Gastrocnemius medialis (tissue), 4 donors: ENCODE results near the gene SPON2. TPM values are rescaled to one million over a fixed set of nuclear protein-coding genes. Genes with fewer than 3 reads are reported as not detected.

ENCODE experiments used
- ATAC-seq, 2 donors: fragments of 150-250 bp; one replicate each; pipeline ENCODE4 v1.9.1; 2016
- DNase-seq, 2 donors: peaks; one replicate each; pipeline ENCODE4 v3.0.0-alpha.2; 2019
- H3K27ac ChIP-seq, 4 donors: fragments of 200-600 bp; sonication (generic); 1 replicate in 1 of 4; 2 replicates in 3 of 4; pipeline ENCODE4 v1.5.1; 2016 to 2018; ENCODE audit warnings: mild to moderate bottlenecking in 2 of 4, moderate library complexity in 1 of 4
- H3K27me3 ChIP-seq, 3 donors: fragments of 200-600 bp; sonication (generic) in 2 of 3; 1 replicate in 1 of 3; 2 replicates in 2 of 3; pipeline versions ENCODE4 v1.5.1 to v1.6.0; 2016 to 2019; ENCODE audit warnings: mild to moderate bottlenecking in 1 of 3, moderate library complexity in 1 of 3
- H3K36me3 ChIP-seq, 2 donors: fragments of 200-600 bp; sonication (generic) in 1 of 2; one replicate each; pipeline ENCODE4 v1.5.1; 2017 to 2018
- H3K4me1 ChIP-seq, 2 donors: fragments of 200-600 bp; sonication (generic) in 1 of 2; one replicate each; pipeline ENCODE4 v1.5.1; 2016 to 2017; ENCODE audit warnings: mild to moderate bottlenecking in 2 of 2
- H3K4me3 ChIP-seq, 4 donors: fragments of 200-600 bp; sonication (generic) in 3 of 4; 1 replicate in 1 of 4; 2 replicates in 3 of 4; pipeline ENCODE4 v1.5.1; 2016 to 2019; ENCODE audit warnings: mild to moderate bottlenecking in 2 of 4
- H3K9me3 ChIP-seq, 3 donors: fragments of 200-600 bp; sonication (generic) in 2 of 3; 1 replicate in 1 of 3; 2 replicates in 2 of 3; pipeline ENCODE4 v1.5.1; 2016 to 2019
- POLR2A ChIP-seq, 2 donors: fragments of 450-650 bp; IDR thresholded peaks; one replicate each; pipeline ENCODE4 v1.6.1; 2017; ENCODE audit warnings: antibody characterized with exemption in 2 of 2, mild to moderate bottlenecking in 2 of 2, moderate library complexity in 2 of 2
- in situ Hi-C, 4 donors: fragments of 200-750 bp; cut with MboI; loops; one replicate each; pipeline versions ENCODE4 v1.15.0 to v1.8.0; 2017; ENCODE audit warnings: low sequenced_read_pairs in 4 of 4
- intact Hi-C: fragments of 100-400 bp; cut with DNase I; formaldehyde crosslinking; loops from one replicate; pipeline ENCODE4 v1.15.1; 2023; ENCODE audit warnings: low total_unique reads
- total RNA-seq, 4 donors: library from RNA; depleted of rRNA; stranded (reverse); fragments of >200 nt; gene quantifications; one replicate each; pipeline versions ENCODE4 v1.1.0 to v1.2.3, GENCODE V29; 2016
- TF ChIP-seq, protein P1 (sequence below), 5 experiments: fragments of 450-650 bp in 3 of 5; fragments of 200-600 bp in 2 of 5; sonication (generic) in 2 of 5; IDR thresholded peaks in 4 of 5; conservative IDR thresholded peaks in 1 of 5; 1 replicate in 4 of 5; 2 replicates in 1 of 5; pipeline ENCODE4 v1.5.1; 2016 to 2019; ENCODE audit warnings: antibody characterized with exemption in 5 of 5, mild to moderate bottlenecking in 3 of 5, moderate library complexity in 3 of 5

The SPON2 gene
- total RNA-seq, 4 donors from 2014 or later = 5.0 to 8.9 (median 5.2) TPM

GRCh38 chr4:1210241-1210841 is 38.0 kb upstream of the SPON2 start:
- Histone ChIP-seq H3K4me3 (no peak overlapping the region), H3K4me1 (peaks cover 37 to 44% of the 10 kb centered on the region in 2 donors), H3K27ac (peak overlapping the region; percentile 14 to 76 (median 60)), H3K36me3 (peaks cover 0 to 40% of the 10 kb centered on the region in 2 donors), H3K27me3 (no peaks in the 10 kb centered on the region), H3K9me3 (no peaks in the 10 kb centered on the region)
- intact Hi-C loops (loop anchor here (2.0 to 5.0 kb wide), 2 partner anchors 37 to 44 kb away; partner anchors contain the start of gene CTBP1), in situ Hi-C loops (no loop called here)
- DNase-seq = no peak
- ATAC-seq = no peak
- TF ChIP-seq POLR2A (IDR thresholded peaks at IDR 0.05) = no peak
- TF ChIP-seq, protein P1, sequence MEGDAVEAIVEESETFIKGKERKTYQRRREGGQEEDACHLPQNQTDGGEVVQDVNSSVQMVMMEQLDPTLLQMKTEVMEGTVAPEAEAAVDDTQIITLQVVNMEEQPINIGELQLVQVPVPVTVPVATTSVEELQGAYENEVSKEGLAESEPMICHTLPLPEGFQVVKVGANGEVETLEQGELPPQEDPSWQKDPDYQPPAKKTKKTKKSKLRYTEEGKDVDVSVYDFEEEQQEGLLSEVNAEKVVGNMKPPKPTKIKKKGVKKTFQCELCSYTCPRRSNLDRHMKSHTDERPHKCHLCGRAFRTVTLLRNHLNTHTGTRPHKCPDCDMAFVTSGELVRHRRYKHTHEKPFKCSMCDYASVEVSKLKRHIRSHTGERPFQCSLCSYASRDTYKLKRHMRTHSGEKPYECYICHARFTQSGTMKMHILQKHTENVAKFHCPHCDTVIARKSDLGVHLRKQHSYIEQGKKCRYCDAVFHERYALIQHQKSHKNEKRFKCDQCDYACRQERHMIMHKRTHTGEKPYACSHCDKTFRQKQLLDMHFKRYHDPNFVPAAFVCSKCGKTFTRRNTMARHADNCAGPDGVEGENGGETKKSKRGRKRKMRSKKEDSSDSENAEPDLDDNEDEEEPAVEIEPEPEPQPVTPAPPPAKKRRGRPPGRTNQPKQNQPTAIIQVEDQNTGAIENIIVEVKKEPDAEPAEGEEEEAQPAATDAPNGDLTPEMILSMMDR (IDR thresholded peaks at IDR 0.05 in 4 of 5, conservative IDR thresholded peaks at IDR 0.05 in 1 of 5) = no peak

GRCh38 chr4:1209821-1210220 is 37.4 kb upstream of the SPON2 start:
- peak in 1 of 2 donors; percentile 57 for DNase-seq
- Histone ChIP-seq H3K27ac (peak overlapping the region; percentile 14 to 76 (median 60)), H3K4me1 (peaks cover 37 to 44% of the 10 kb centered on the region in 2 donors), H3K27me3 (no peaks in the 10 kb centered on the region), H3K4me3 (no peak overlapping the region), H3K9me3 (no peaks in the 10 kb centered on the region), H3K36me3 (peaks cover 0 to 34% of the 10 kb centered on the region in 2 donors)
- in situ Hi-C loops = no loop called here
- ATAC-seq = peak; percentile 35 to 41
- intact Hi-C loops = loop anchor here (2.0 to 5.0 kb wide), 2 partner anchors 37 to 43 kb away; partner anchors contain the start of gene CTBP1
- TF ChIP-seq, protein P1 (IDR thresholded peaks at IDR 0.05 in 4 of 5, conservative IDR thresholded peaks at IDR 0.05 in 1 of 5) = no peak
- TF ChIP-seq POLR2A (IDR thresholded peaks at IDR 0.05) = no peak

GRCh38 chr4:1208970-1209704 is 36.8 kb upstream of the SPON2 start:
- intact Hi-C loops (no loop called here), in situ Hi-C loops (no loop called here)
- peaks cover 37 to 44% of the 10 kb centered on the region in 2 donors for H3K4me1 ChIP-seq
- H3K27me3 ChIP-seq = no peaks in the 10 kb centered on the region
- no peak overlapping the region for H3K4me3 ChIP-seq
- H3K9me3 ChIP-seq = no peaks in the 10 kb centered on the region
- peaks cover 0 to 28% of the 10 kb centered on the region in 2 donors for H3K36me3 ChIP-seq
- TF ChIP-seq, protein P1 (IDR thresholded peaks at IDR 0.05 in 4 of 5, conservative IDR thresholded peaks at IDR 0.05 in 1 of 5) = no peak
- TF ChIP-seq POLR2A (IDR thresholded peaks at IDR 0.05) = no peak
- peak overlapping the region; percentile 14 to 76 (median 60) for H3K27ac ChIP-seq
- ATAC-seq (peak; percentile 13 to 29), DNase-seq (no peak)

GRCh38 chr4:1208266-1208961 is 36.0 kb upstream of the SPON2 start:
- in situ Hi-C loops = no loop called here
- ATAC-seq = no peak
- Histone ChIP-seq H3K27ac (peak overlapping the region; percentile 8 to 76 (median 20)), H3K36me3 (peaks cover 0 to 21% of the 10 kb centered on the region in 2 donors), H3K9me3 (no peaks in the 10 kb centered on the region), H3K27me3 (no peaks in the 10 kb centered on the region), H3K4me1 (peaks cover 37 to 44% of the 10 kb centered on the region in 2 donors), H3K4me3 (no peak overlapping the region)
- intact Hi-C loops = no loop called here
- DNase-seq = peak in 1 of 2 donors; percentile 12
- no peak for TF ChIP-seq POLR2A (IDR thresholded peaks at IDR 0.05)
- TF ChIP-seq, protein P1 (IDR thresholded peaks at IDR 0.05 in 4 of 5, conservative IDR thresholded peaks at IDR 0.05 in 1 of 5) = no peak
